Activated naive CD4-positive, alpha-beta T cell treated with anti-CD3 and anti-CD28 coated beads, Interleukin-2, amount 50 U/mL, for 16 hours (primary cell): Measurements from ENCODE around the gene MIXL1.
"Not testable (repeated sequence)": the region's sequence is repeated elsewhere in the genome, so short reads cannot be mapped to it uniquely, and the experiment has no call there.

Source experiments
- DNase-seq: peaks from one replicate; pipeline ENCODE4 v3.0.0-alpha.2; 2020

MIXL1 gene

DNA sequence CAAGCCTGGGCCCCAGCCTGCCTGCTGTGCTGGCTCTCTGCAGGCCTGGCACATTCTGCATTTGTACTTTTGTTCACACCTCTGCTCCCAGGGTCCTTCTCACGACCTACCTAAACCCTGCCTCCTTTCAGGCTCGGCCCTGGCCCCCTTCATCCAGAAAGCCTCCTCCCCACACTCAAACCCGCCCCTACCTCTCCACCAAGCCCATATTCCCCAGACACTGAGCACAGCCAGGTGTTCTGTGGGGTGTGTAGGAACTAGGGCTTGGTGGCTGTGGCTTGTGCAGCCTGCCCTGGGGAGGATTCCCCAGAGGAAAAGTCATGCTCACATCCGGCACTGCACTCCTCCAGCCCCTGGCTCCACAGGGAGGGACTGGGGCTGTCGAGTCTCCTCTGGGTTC, 8.2 kb upstream of the MIXL1 start:
- no peak for DNase-seq

DNA sequence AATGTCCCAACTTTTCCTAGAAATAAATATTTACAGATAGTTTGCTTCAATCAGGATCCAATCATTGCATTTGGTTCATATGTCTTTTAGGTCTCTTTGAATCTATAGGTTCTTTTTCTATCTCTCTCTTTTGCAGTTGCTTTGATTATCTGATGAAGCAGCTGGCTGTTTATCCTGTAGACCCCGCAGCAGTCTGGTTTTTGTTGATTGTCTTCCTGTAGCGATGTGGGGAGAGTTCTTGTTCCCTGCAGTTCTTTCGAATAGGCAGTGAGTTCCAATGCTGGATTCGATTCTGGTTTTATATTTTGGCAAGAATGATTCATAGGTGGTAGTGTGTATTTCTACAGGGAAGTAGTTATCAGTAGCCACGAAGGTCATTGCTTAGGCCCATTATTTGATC, 7.4 kb upstream of the MIXL1 start:
- no peak for DNase-seq

DNA sequence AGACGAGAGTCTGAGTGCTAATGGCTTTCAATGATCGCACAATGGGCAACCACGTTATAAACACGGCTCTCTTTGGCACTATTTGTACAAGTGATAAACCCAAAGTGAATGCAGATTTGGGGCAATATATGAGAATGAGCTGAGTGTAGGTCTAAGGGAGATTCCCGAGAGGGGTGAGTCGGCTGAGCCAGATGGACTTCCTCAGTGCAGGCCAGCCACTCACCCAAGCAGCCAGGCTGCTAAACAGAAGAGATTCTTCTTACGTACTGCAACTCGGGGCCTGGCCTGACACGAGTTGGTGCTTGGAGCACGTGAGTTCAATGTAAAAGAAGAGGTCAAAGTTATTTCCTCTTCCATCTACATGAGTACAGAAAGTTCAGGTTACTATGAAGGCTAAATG, 6.2 kb upstream of the MIXL1 start:
- no peak for DNase-seq

DNA sequence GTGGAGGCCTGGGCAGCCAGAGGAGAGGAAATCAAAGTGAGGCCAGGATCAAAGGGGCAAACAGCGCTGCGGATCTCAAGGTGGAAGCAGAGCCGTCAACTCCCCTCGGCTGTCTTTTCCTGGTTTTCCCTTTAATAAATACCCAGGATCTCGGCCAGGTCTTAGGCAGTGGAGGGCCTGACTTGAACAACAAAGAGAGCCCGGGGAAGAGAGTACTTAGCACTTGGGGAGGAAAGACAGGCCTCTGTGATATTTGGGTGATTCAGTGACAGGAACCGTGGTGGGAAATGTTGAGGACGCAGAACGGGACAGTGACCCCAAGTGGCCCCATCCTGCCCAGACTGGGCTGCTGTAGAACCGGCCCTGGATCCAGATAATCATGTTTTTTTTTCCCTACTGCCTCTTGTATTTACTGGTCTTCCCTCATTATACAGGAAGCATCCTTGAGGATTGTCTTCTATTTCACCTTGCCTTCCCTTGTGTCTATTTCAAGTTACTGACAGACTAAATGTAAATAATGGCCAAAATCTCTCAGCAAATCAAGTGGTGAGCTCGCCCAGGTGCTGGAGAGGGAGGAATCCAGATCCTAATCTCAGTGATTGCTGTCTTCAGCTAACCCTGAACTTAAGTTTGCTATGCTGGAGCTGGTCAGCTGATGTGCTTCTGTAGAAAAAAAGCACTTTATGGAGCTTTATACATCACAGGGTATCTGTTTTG, 2.8 kb upstream of the MIXL1 start:
- DNase-seq: no peak

DNA sequence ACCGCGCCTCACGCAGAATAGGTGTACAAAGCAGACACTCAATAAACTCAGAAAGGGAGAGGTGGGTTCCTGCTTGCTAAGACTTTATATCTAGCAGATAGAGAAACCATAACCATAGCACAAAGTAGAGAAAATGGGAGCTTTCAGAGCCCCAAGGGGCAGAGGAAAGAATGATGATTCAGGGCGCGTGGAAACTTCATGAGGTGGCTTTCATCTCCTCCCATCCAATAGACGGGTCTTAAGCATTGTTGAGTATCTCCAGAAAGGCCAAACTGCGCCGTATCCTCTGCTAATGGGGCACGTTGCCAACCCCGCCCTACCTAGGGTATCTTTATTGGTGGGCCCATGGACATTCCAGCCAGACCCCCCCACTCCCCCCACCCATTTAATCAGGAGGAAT, 778 bp upstream of the MIXL1 start:
- DNase-seq: no peak

DNA sequence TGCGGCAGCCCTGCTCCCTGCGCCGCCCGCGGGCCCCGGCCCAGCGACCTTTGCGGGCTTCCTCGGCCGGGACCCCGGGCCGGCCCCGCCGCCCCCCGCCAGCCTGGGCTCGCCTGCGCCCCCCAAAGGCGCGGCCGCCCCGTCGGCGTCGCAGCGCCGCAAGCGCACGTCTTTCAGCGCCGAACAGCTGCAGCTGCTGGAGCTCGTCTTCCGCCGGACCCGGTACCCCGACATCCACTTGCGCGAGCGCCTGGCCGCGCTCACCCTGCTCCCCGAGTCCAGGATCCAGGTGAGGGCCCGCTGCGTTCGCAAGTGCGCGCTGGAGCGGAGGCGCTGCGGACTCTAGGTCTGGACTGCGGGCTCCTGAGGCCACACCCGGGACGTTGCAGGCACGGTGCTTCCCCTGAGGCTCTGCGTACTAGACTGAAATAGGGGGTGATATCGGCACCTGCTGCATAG, 351 bp downstream of the MIXL1 start:
- DNase-seq: no peak

DNA sequence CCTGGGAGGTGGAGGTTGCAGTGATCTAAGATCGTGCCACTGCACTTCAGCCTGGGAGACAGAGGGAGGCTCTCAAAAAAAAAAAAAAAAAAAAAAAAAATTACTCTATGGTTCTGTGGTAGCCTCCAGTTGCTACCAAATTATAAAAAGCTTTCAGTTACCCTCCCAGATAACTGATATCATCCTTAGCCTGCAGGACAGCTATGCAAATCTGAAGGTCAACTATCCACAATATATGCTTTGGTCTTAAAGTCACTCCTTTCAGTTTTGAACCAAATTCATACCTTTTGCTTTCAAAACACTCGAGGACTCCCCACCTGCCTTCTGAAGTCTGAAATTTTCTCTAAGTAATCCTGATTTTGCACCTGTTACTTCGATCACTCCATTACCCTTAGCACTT, 3.1 kb downstream of the MIXL1 start:
- DNase-seq: no peak

DNA sequence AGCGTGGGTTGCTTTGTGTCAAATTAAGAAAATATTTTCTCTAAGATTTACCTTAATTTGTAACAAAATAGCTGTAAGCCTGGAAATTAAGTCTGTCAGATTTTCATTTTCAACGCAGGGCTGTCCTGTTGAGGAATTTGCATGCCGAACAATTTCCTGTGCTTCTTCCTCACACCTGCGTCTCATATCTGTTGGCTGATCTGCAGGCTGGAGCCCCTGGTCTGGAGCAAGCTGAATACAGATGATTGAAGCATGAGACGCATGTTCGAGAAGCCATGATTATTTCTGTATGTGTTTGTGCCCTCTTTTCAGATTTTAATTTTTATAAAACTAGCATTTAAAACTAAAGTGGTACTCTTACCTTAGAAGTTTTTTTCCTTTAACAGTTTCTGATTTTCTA, 9.8 kb downstream of the MIXL1 start:
- DNase-seq: no peak

DNA sequence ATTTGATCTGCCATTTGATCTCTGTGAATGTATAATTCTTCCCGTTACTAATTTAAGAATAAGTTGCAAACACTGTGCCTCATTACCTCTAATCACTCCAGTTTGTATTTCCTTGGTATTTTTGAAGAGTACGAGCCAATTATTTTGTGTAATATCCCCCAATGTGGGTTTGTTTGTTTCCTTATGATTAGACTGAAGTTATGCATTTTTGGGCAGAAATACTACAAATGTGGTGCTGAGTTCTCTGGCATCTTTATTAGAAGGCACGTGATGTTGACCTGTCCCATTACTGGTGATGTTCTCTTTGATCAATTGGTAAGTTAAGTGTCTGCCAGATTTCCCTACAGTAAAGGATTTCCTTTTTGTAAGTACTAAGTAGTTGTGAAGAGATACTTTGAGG, 10.3 kb downstream of the MIXL1 start:
- DNase-seq: no peak

DNA sequence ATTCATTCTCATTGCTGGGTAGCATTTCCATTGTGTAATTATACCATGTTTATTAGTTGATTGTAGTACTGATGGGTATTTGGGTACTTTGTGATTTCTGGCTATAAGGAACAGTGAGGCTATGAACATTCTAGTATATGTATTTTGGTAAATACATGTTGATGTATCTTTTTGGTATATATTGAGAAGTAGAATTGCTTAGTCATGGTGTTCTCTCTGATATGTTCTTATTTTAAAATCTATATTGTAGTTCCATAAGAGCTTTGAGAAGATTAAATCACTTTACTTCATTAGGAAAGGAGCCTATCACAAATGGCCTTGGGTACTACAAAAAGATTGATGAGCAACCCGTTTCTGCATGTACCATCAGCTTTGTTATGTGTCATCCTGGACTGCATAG, 13.4 kb downstream of the MIXL1 start:
- DNase-seq: no peak

DNA sequence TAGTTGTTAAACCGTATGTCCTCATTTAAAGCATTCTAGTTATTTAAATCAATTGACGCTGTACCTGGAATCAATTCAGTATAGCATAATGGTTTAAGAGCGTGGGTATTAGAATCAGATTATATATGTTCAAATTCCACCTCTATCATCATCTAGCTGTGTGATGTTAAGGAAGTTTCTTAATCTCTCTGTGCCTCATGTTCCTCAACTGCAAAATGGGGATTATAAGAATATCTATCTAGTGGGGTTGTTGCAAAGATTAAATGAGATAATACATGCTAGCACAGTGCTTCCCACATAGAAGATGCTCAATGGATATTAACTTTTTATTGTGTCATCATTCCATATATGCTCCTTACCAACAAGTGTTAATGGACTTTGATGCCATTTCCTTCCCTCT, 16.0 kb downstream of the MIXL1 start:
- DNase-seq: no peak

DNA sequence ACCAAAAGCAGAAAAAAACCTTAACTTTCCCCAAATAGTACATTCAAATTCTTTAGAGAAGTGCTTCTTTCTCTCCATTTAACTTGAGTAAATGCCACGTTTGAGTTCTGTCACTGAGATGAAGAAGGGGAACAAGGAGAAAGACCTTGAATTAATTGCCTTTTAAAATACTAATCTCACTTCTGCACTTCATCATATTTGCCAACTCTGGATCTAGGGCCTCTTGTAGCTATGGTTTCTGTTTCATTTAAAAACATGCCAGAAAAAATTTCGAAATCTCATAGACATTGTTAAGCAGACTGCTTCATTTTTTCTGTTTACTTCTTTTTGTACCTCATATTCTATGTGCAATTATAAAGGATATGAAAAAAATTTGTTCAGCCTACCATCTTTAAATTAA, 24.6 kb downstream of the MIXL1 start:
- DNase-seq: no peak

DNA sequence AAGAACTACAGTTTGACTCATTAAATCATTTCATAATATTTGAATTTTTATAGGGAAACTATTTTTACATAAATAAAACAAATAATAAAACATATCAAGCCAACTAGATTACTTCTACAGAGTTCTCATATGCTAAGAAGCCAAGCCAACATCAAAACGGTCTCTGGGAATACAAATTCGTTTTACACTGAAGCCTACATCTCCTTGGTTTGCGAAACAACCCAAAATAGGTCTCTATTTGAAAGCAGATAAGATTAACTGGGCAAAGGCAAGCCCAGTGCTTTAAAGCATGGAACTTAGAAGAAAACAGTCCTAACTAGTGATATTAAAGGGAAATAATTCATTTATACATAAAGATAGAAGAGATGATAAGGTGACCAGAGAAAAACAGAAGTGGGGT, 25.3 kb downstream of the MIXL1 start:
- DNase-seq: no peak

DNA sequence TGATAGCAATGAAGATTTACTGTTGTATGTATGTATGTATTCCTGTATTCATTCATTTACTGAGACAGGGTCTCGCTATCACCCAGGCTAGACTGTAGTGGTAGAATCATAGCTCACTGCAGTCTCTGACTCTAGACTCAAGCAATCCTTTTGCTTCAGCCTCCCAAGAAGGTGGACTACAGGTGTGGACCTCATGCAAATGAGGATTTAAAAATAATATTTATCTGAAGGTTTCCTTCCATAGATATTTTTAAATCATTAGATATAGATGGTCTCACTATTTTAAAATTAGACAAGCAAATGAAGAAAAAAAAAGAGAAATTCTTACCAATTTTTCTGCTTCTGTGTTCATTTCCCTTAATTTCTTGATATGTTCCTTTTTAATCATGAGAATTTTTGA, 27.0 kb downstream of the MIXL1 start:
- DNase-seq: no peak

DNA sequence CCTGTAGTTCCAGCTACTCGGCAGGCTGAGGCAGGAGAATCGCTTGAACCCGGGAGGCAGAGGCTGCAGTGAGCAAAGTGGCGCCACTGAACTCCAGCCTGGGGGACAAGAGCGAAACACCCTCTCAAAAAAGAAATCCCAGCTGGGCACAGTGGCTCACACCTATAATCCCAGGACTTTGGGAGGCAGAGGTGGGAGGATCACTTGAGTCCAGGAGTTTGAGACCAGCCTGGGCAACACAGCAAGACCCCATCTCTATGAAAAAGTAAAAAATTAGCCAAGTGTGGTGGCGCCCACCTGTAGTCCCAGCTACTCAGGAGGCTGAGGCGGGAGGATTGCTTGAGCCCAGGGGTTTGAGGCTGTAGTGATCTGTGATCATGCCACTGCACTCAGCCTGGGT, 29.4 kb downstream of the MIXL1 start:
- not testable (repeated sequence) for DNase-seq

DNA sequence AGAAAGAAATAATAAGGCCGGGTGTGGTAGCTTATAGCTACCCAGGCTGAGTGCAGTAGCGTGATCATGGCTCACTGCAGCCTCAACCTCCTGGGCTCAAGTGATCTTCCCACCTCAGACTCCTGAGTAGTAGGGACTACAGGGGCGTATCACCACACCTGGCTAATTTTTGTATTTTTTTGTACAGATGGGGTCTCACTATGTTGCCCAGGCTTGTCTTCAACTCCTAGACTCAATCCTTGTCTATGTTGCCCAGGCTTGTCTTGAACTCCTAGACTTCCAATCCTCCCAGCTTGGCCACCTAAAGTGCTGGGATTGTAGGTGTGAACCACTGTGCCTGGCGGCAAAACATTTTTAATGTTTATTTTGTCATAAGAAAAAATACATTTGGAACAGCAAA, 30.5 kb downstream of the MIXL1 start:
- no peak for DNase-seq

DNA sequence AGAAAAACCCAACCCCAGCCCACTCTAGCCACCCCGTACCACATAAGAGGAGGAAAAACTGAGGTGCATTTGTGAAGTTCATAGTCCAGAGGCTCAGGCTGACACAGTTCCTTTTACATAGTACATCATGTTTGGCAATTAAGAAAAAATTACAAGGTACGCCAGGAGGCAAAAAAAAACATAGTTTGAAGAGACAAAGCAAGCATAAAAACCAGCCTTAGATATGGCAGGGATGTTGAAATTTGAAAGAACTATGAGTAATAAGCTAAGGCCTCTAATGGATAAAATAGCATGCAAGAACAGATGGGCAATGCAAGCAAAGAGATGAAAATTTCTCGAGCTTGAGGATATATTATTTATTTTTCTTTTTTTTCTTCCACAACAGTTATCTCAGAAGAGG, 31.9 kb downstream of the MIXL1 start:
- DNase-seq: no peak

DNA sequence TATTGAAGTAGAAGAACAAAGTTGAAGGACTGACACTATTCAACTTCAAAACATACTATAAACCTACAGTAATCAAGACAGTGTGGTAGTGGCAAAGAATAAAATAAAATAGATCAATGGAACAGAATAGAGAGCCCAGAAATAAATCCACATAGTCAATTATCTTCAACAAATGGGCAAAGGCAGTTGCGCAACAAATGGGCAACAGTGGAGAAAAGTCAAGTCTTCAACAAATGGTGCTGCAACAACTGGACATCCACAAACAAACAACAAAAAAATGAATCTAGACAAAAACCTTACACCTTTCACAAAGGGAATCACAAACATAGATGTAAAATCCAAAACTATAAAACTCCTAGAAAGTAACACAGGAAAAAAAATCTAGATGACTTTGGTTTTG, 38.4 kb downstream of the MIXL1 start:
- no peak for DNase-seq

DNA sequence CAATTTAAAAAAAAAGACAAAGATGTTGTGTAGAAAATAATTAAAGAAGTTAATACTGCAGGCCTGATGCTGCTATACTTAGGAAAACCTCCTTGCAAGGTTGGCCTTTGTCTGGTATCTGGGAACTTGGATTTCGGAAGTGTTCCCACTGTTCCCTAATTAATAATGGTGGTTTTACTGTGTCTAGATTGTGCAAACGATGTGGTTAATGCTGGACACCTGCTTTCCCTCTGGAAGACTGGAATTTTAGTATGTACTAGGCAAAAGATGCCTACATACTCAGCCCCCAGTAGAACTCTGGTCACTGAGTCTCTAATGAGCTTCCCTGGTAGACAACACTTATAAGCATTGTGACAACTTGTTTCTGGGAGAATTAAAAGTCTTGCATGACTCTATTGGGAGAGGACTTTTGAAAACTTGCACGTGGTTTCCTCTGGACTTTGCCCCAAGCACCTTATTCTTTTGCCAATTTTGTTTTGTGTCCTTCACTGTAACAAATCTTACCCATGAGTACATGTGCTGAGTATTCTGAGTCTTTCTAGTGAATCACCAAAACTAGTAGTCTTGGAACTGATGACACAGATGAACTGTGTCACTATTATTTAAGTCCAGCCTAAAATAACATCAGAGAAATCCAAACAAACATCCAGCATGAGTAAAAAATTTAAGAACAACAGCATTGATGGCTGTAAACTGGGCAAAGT, 45.1 kb downstream of the MIXL1 start:
- no peak for DNase-seq

DNA sequence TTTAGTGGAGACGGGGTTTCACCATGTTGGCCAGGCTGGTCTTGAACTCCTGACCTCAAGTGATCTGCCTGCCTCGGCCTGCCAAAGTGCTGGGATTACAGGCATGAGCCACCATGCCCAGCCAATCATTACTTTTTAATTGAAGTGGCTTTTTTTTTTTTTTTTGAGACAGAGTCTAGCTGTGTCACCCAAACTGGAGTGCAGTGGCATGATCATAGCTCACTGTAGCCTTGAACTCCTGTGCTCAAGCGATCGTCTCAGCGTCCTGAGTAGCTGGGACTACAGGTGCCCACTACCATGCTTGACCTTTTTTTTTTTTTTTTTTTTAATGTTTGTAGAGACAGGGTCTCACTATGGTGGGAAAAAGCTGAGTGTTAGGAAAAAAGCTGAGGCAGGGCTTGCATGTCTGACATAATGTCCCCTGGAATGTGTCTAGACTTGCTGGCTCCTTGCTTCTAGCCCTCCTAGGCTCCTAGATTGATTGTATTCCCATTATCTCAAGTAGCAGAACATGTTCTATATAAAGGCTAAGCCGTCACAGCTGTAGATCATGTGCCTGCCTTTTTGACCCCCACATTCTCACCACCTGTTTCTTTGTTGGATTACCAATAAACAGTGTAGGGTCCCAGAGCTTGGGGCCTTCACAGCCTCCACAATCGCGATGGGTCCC, 48.9 kb downstream of the MIXL1 start:
- not testable (repeated sequence) for DNase-seq

DNA sequence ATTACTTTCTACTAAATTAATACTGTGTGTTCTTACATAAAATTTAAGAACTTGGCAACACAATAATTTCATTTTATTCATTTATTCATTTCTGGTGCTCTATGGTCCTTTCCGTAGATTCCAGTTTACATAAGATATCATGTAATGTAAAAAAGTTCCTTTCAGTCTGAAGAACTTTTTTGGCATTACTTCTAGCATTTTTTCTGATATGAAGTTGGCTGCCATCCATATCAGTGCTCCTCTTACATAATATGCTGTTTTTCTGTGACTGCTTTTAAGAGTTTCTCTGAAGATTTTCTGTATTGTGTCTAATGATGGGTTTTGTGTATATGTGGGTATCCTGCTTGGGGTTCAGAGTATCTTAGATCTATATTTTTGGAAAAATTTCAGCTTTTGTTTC, 50.7 kb downstream of the MIXL1 start:
- DNase-seq: no peak

DNA sequence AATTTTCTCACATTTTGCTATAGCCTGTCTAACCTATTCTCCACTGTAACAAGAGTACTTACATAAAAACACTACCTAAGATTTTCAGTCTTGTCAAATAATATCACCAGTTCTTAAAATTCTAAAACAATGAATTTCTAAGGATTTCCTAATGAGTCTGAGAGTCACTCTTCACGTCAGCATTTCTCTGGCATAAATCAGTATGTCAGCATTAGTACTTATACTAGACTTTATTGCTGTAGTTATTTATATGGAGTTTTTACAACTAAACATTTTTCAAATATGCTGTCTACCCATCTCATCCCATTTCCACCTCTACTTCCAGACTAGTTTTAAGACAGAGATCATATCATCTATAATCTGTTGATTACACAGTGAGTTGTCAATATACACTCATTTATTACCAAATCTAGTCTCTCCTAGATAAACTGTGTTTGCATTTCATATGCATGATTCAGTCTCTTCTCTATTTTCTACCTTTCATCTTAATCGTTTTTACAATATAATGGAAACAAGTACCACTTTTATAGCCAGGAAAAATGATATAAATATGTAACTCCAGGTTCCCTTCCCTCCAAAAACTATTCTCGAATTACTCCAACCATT, 52.7 kb downstream of the MIXL1 start:
- DNase-seq: no peak
